Ramos (cell line): ENCODE data around the gene PRSS37.
"Not testable (repeated sequence)": the region's sequence is repeated elsewhere in the genome, so short reads cannot be mapped to it uniquely, and the experiment has no call there.

Source experiments
- in situ Hi-C: fragments of 300-500 bp; cut with MboI; formaldehyde crosslinking; loops from one replicate; pipeline ENCODE4 v1.14.3; 2022; ENCODE audit warnings: low sequenced_read_pairs; ENCODE audit not compliant: unreplicated experiment

Gene PRSS37

GRCh38 chr7:141841385-141841784, at the start of gene PRSS37:
TSS of gene PRSS37 (minus strand) at chr7:141841485. CDS start at chr7:141841049, 436 bp downstream.
- in situ Hi-C loops, result no loop called here

DNA sequence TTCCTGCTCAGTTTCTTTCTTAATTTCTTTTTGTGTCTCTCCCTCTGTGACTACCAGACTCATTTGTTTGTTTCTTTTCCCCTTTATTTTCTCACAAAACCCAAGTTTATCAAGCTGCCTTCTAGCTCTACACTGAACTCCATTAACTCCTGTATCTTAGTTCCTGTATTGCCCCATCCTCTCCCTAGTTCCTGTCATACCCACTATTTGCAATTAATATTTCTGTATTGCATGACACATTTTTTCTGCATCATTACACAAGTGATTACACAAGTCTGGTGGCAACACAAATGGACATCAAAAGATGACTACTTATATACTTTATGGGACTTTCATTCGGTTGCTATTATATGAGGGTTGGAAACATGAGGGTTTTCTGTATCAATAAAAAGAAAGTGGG, 48.0 kb upstream of the PRSS37 start:
- in situ Hi-C loops, result no loop called here

GRCh38 chr7:141884539-141885225, 43.4 kb upstream of the PRSS37 start:
- in situ Hi-C loops, result no loop called here

- in situ Hi-C loops, result no loop called here
Measured at GRCh38 chr7:141880960-141881359, 39.7 kb upstream of the PRSS37 start.

GRCh38 chr7:141877365-141877764, 36.1 kb upstream of the PRSS37 start:
- in situ Hi-C loops, result no loop called here

GRCh38 chr7:141876371-141876770, 35.1 kb upstream of the PRSS37 start:
- in situ Hi-C loops, result no loop called here

DNA sequence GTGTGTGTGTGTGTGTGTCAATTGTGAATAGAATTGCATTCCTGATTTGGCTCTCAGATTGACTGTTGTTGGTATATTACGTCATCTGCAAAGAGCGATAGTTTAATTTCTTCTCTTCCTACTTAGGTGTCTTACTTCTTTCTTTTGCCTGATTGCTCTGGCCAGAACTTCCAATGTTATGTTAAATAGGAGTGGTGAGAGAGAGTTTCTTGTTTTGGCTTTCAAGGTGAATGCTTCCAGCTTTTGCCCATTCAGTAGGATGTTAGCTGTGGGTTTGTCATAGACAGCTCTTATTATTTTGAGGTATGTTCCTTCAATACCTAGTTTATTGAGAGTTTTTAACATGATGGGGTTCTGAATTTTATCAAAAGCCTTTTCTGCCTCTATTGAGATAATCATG, 34.2 kb upstream of the PRSS37 start:
- in situ Hi-C loops, result no loop called here

DNA sequence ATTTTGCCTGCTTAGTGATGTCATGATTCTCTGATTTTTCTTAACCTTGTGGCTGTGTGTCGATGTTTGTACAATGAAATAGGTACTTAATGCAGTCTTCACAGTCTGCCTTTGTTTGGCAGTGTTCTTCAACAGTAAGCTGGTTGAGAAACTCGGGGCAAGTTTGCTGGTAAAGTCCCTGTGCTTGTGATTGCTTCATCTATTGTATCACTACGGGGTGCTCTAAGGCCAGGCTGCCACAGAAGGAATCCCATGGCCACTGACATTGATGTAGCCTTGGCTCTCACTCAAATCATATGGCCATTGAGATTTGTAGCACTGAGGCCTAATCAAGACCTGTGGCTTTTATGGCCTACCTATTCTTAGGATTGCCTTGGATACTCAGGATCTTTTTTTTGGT, 33.5 kb upstream of the PRSS37 start:
- in situ Hi-C loops, result no loop called here

- in situ Hi-C loops, result no loop called here
Measured at GRCh38 chr7:141872931-141873330, 31.6 kb upstream of the PRSS37 start.

GRCh38 chr7:141866974-141867373, 25.7 kb upstream of the PRSS37 start:
- in situ Hi-C loops, result no loop called here

- in situ Hi-C loops, result no loop called here
Measured at GRCh38 chr7:141864765-141865447, 23.6 kb upstream of the PRSS37 start.

DNA sequence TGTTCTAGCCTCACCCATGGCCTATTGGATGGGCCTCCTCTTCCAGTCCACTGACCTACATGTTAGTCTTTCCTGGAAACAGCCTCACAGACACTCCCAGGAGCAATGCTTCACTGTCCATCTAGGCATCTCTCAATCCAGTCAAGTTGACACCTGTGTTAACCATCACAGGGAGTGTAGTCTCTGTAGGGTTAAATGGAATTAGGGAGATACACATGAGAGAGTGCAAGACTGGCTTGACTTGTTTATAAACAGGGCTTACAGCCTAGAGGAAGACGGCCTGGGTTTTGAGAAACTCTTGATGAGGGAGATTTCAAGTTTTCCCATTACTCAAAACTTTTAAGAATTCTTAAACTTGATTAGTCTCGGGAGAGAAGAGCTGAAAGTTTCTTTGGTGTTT, 18.9 kb upstream of the PRSS37 start:
- in situ Hi-C loops, result no loop called here

DNA sequence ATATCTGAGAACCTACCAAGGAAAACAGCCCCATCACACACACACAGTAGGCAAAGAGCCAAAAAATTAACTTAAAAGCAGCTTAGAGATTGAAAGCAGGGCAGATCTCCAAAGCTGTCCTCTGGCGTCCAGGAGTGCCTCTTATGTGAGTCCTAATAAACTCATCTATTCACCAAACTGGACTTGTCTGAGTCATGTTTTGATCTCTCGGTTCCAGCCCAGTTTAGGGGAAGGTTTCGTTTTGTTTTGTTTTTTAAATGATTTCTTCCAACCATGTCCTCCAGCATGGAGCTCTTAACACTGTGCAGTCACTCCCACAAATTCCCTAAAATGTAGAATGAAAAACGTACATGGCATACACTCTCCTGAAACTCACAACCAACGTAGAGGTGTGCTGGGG, 6.7 kb upstream of the PRSS37 start:
- in situ Hi-C loops, result no loop called here

DNA sequence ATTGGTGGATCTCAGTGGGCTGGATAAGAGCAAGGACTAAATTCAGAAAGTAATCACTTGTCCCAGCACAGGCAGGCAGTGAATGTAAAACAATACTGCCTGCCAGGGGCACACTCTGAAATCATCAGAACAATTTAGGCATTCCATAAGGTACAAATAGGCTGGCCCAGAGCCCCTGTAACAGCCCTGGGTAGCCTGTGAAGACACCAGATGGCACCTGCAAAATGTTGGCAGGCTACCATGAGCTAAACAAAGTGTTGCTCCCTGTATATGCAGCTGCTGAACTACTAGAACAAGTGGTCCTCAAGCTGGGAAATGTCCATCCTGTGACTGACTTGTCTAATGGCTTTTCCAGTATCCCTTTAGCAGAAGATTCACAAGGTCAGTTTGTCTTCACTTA, 3.0 kb upstream of the PRSS37 start:
- in situ Hi-C loops, result no loop called here

- in situ Hi-C loops, result no loop called here
Measured at GRCh38 chr7:141842904-141843303, 1.6 kb upstream of the PRSS37 start.

- in situ Hi-C loops, result no loop called here
Measured at GRCh38 chr7:141840708-141841107, 577 bp downstream of the PRSS37 start.

DNA sequence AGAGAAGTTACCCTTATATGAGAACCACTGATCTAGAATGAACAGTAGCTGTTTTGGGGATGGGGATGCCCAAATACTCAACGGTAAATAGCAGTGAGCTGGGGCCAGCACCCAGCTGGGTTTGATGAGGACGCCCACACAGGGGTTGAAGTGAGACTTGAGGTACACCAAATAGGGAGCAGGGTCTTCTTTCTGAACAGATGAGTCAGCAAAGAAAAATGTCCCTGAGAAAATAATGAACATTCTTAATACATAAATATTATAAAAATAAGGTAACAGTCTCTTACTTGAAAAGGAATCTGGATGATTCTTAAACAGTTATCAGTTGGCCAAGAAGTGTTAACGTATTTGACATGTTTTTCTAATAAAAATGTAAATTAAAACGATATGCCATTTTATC, 2.0 kb downstream of the PRSS37 start:
- in situ Hi-C loops, result no loop called here

- in situ Hi-C loops, result no loop called here
Measured at GRCh38 chr7:141838581-141838980, 2.7 kb downstream of the PRSS37 start.

DNA sequence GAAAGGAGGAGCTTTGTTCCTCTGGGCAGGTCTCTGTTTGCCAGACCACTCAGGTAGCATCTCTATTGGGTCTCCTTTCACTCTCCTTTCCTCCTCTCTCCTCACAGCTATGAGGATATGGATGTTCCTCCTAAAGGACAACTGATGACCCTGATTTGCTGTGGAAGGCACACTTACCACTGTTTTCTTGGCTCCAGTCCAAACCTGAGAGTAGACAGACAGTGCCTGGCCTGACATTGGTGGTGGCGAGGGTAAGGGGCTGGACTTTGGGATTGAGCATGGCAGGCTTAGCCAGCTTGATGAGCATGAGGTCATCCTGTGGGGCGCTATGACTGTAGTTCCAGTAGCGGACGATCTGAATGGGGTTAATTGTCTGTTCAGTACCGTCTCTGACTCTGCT, 3.6 kb downstream of the PRSS37 start:
- in situ Hi-C loops, result no loop called here

DNA sequence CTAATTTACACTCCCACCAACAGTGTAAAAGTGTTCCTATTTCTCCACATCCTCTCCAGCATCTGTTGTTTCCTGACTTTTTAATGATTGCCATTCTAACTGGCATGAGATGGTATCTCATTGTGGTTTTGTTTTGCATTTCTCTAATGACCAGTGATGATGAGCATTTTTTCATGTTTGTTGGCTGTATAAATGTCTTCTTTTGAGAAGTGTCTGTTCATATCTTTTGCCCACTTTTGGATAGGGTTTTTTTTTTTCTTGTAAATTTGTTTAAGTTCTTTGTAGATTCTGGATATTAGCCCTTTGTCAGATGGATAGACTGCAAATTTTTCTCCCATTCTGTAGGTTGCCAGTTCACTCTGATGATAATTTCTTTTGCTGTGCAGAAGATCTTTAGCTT, 18.9 kb downstream of the PRSS37 start:
- in situ Hi-C loops, result not testable (repeated sequence)

GRCh38 chr7:141820067-141820466, 21.2 kb downstream of the PRSS37 start:
- in situ Hi-C loops, result no loop called here

DNA sequence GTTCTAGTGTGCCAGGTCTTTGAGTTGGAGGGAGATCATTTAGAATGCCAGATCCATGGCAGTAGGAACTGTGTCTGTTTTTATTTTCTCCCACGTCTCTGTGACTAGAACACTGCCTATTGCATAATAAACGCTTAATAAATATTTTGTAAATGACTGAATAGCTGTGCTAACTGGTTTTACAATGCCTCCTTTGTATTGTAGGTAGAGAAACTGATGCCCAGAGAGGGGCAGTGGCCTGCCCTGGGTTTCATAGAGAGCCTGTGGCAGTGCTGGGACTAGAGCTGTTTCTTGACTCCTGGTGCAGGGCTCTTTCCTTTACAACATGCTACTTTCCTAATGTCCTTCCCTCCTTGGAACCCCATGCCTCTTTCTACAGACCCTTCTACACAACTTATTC, 48.8 kb downstream of the PRSS37 start:
- in situ Hi-C loops, result no loop called here
